ENCODE data around the gene LY6G6F.

LY6G6F gene

GRCh38 chr6:31706599-31706998 is at the start of gene LY6G6F:
Gene LY6G6F (plus strand): TSS chr6:31706866. CDS start chr6:31706907, 41 bp downstream.
- in situ Hi-C loops (cut with HindIII; ENCODE audit: low sequenced_read_pairs): no loop called here

GRCh38 chr6:31657406-31658157 is 49.1 kb upstream of the LY6G6F start:
- in situ Hi-C loops (cut with HindIII; ENCODE audit: low sequenced_read_pairs): no loop called here

- in situ Hi-C loops (cut with HindIII; ENCODE audit: low sequenced_read_pairs): no loop called here
Measured at GRCh38 chr6:31658158-31658688, 48.4 kb upstream of the LY6G6F start.

- in situ Hi-C loops (cut with HindIII; ENCODE audit: low sequenced_read_pairs): no loop called here
Measured at GRCh38 chr6:31658983-31659648, 47.5 kb upstream of the LY6G6F start.

- in situ Hi-C loops (cut with HindIII; ENCODE audit: low sequenced_read_pairs): no loop called here
Measured at GRCh38 chr6:31659649-31660380, 46.9 kb upstream of the LY6G6F start.

GRCh38 chr6:31660381-31661261 is 46.0 kb upstream of the LY6G6F start, which contains the start of gene C6orf47:
Gene C6orf47 (minus strand): TSS chr6:31660778. CDS start chr6:31659947, 831 bp downstream.
- in situ Hi-C loops (cut with HindIII; ENCODE audit: low sequenced_read_pairs): no loop called here

- in situ Hi-C loops (cut with HindIII; ENCODE audit: low sequenced_read_pairs): no loop called here
Measured at GRCh38 chr6:31661262-31662123, 45.2 kb upstream of the LY6G6F start.

- in situ Hi-C loops (cut with HindIII; ENCODE audit: low sequenced_read_pairs): no loop called here
Measured at GRCh38 chr6:31662124-31662723, 44.4 kb upstream of the LY6G6F start.

- in situ Hi-C loops (cut with HindIII; ENCODE audit: low sequenced_read_pairs): no loop called here
Measured at GRCh38 chr6:31663126-31663960, 43.3 kb upstream of the LY6G6F start.

GRCh38 chr6:31663961-31664789 is 42.5 kb upstream of the LY6G6F start:
- in situ Hi-C loops (cut with HindIII; ENCODE audit: low sequenced_read_pairs): no loop called here

- in situ Hi-C loops (cut with HindIII; ENCODE audit: low sequenced_read_pairs): no loop called here
Measured at GRCh38 chr6:31664790-31665500, 41.7 kb upstream of the LY6G6F start, which contains the start of gene GPANK1. Gene GPANK1 (minus strand): TSS chr6:31664997. CDS start chr6:31664478, 519 bp downstream.

GRCh38 chr6:31665501-31666336 is 40.9 kb upstream of the LY6G6F start, which contains the start of gene CSNK2B:
Gene CSNK2B (plus strand): TSS chr6:31666080. CDS start chr6:31666832, 752 bp downstream.
- in situ Hi-C loops (cut with HindIII; ENCODE audit: low sequenced_read_pairs): no loop called here

- in situ Hi-C loops (cut with HindIII; ENCODE audit: low sequenced_read_pairs): no loop called here
Measured at GRCh38 chr6:31666337-31666965, 40.2 kb upstream of the LY6G6F start.

GRCh38 chr6:31669676-31670075 is 37.0 kb upstream of the LY6G6F start, which contains the start of gene LY6G5B:
Gene LY6G5B (plus strand): TSS chr6:31669976. CDS start chr6:31670951, 975 bp downstream.
- in situ Hi-C loops (cut with HindIII; ENCODE audit: low sequenced_read_pairs): no loop called here
